BE2C (cell line): Measurements from ENCODE around the gene SLC25A5.

Source experiments
- DNase-seq: peaks from one replicate; pipeline ENCODE4 v3.0.0-alpha.2; 2020
- H3K27me3 ChIP-seq: fragments of 250-450 bp; sonication (Bioruptor Pico); 2 replicates; pipeline ENCODE4 v1.5.1; 2020; ENCODE audit warnings: mild to moderate bottlenecking
- H3K36me3 ChIP-seq: fragments of 250-450 bp; sonication (Bioruptor Pico); 2 replicates; pipeline ENCODE4 v1.5.1; 2020; ENCODE audit warnings: mild to moderate bottlenecking
- H3K4me1 ChIP-seq: fragments of 250-450 bp; sonication (Bioruptor Pico); 2 replicates; pipeline ENCODE4 v1.5.1; 2020
- H3K4me3 ChIP-seq: 2 replicates; pipeline ENCODE4 v1.5.1; 2011; ENCODE audit warnings: low read depth, low read length
- H3K9me3 ChIP-seq: fragments of 250-450 bp; sonication (Bioruptor Pico); 2 replicates; pipeline ENCODE4 v1.5.1; 2020
- CTCF ChIP-seq: IDR thresholded peaks from 2 replicates; pipeline ENCODE4 v1.5.1; 2012; ENCODE audit warnings: mild to moderate bottlenecking, low read depth, low read length

SLC25A5 gene

GRCh38 chrX:119512146-119512800 lies 44.0 kb downstream of the SLC25A5 start:
- Histone ChIP-seq H3K4me3 (no peak overlapping the region), H3K36me3 (no peaks in the 10 kb centered on the region), H3K27me3 (no peaks in the 10 kb centered on the region), H3K9me3 (no peaks in the 10 kb centered on the region), H3K4me1 (no peaks in the 10 kb centered on the region)
- peak; percentile 81 for TF ChIP-seq CTCF
- peak; percentile 73 for DNase-seq

GRCh38 chrX:119516157-119516702 lies 48.0 kb downstream of the SLC25A5 start:
- H3K4me3 ChIP-seq = no peak overlapping the region
- peak; percentile 83 for TF ChIP-seq CTCF
- no peaks in the 10 kb centered on the region for H3K27me3 ChIP-seq
- H3K36me3 ChIP-seq = no peaks in the 10 kb centered on the region
- H3K4me1 ChIP-seq = no peaks in the 10 kb centered on the region
- peak; percentile 27 for DNase-seq
- no peaks in the 10 kb centered on the region for H3K9me3 ChIP-seq

- TF ChIP-seq CTCF = no peak
- no peaks in the 10 kb centered on the region for H3K4me1 ChIP-seq
- no peak overlapping the region for H3K4me3 ChIP-seq
- H3K36me3 ChIP-seq = no peaks in the 10 kb centered on the region
- DNase-seq = no peak
- no peaks in the 10 kb centered on the region for H3K27me3 ChIP-seq
- H3K9me3 ChIP-seq = no peaks in the 10 kb centered on the region
Measured at GRCh38 chrX:119518371-119518770, 50.1 kb downstream of the SLC25A5 start.
